Retina (tissue), 1 donor: ENCODE measurements around the gene GALNT10.

Source experiments
- DNase-seq: peaks from one replicate; pipeline ENCODE4 v3.0.0-alpha.2; 2016

GALNT10 gene

DNA sequence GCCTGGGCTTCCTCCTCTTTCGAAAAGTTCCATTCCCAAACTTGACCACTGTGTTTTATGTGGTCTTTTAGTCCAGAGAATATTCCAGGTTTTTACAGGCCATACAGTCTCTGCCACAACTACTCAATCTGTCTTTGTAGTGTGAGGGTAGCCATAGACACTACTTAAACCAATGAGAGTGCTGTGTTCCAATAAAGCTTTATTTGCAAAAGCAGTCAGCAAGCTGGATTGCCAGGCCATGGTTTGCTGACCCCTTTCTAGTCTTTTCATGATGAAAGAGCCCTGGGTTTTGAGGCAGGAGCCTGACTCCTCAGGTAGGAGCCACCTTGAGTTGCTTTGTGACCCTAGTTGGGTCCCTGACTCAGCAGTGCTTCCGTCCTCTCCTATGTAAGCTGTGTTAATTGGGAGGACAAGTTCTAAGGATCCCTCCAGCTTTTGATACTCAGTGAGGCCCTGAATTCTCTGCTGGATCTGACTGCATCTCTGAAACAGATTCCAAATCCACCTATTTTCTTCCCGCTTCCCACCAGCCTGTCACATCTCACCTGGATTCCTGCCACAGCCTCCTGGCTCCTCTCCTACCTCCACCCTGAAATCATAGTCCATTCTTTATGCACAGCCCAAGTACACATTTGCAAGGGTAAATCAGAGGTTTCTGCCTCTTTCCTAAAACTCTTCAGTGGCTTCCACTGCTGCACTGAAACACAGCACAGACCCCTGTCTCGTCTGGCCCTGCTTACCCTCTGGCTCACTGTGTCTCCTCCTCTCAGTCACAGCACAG, 13.5 kb downstream of the GALNT10 start:
- DNase-seq = no peak

GRCh38 chr5:154205441-154206117, 15.0 kb downstream of the GALNT10 start:
- no peak for DNase-seq

DNA sequence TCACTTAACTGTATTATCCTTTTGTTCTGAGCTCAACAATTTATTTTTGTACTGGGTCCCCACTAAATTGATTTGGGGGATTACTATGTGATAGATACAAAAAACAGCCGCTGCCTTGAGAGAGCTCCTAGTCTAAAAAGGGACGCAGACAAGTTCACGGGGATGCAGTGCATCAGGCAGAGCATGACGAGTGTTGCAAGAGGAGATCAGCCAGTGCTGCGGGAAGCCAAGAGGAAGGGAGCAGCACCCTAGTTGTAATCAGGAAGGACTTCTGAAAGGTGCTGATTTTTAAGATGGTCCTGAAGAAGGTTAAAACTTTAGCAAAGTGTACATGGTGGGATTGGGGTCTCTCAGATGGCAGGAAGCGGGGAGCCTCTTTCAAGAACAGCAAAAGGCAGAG, 15.8 kb downstream of the GALNT10 start:
- DNase-seq = no peak

DNA sequence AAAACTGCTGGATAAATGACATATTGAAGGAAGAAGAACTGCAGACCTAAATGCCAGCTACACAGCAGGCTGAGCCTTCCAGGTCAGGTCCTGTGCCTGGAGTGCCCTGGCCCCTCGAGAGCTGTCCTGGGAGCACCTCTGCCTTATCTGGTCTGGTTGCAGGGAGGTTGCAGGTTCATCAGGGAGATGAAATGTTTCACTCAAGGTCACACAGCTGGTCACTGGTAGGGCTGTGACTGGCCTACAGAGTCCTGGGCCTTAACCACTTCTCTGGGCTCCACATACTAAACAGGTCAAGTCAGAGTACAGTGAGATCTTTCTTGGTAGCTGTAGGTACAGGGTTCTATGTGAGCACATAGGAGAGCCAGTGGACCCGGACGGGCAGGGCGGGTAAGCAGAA, 16.7 kb downstream of the GALNT10 start:
- no peak for DNase-seq

- DNase-seq = no peak
Measured at GRCh38 chr5:154209591-154210081, 19.1 kb downstream of the GALNT10 start.

GRCh38 chr5:154210163-154210562, 19.6 kb downstream of the GALNT10 start:
- no peak for DNase-seq

DNA sequence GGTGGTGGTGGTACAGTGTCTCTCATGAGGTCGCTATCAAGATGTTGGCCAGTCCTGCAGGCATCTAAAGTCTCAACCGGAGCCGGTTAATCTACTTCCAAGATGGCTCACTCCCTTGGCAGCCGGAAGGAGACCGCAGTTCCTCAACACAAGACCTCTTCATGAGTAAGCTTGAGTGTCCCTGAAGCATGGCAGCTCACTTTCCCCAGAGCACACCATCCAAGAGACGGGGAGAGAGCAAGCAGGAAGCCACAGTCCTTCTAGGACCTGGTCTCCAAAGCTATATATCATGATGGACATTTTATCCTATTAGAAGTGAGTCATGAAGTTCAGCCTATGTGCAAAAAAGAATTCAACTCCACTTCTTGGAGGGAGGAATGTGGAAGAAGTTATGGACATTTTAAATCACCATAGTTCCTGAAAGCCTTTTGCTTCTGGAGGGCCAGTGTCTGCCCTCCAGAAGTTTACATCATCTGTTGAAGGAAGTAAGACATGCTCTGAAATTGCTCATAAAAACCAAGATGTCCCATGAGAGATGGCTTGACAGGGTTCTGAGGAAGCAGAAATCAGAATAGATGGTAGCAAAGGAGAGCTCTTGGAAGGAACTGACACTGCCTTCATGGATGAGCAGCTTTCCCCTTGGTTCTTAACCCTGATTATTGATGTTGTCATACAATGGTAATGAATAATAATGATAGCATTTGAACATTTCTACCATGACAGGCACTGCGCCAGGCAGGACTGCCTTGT, 21.3 kb downstream of the GALNT10 start:
- DNase-seq = no peak

DNA sequence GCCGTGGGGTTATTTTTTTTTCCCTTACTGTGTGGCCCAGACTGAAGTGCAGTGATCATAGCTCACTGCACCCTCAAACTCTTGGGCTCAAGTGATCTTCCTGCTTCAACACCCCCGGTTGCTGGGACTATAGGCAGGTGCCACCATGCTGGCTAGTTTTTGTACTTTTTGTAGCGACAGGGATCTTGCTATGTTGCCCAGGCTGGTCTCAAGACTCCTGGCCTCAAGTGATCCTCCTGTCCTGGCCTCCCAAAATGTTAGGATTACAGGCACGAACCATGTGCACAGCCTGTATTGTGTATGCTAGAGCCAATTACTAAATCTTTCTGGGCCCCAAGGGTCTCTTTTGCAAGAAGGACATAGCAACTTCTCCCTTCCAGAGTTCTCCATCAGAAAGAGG, 23.1 kb downstream of the GALNT10 start:
- DNase-seq = no peak

DNA sequence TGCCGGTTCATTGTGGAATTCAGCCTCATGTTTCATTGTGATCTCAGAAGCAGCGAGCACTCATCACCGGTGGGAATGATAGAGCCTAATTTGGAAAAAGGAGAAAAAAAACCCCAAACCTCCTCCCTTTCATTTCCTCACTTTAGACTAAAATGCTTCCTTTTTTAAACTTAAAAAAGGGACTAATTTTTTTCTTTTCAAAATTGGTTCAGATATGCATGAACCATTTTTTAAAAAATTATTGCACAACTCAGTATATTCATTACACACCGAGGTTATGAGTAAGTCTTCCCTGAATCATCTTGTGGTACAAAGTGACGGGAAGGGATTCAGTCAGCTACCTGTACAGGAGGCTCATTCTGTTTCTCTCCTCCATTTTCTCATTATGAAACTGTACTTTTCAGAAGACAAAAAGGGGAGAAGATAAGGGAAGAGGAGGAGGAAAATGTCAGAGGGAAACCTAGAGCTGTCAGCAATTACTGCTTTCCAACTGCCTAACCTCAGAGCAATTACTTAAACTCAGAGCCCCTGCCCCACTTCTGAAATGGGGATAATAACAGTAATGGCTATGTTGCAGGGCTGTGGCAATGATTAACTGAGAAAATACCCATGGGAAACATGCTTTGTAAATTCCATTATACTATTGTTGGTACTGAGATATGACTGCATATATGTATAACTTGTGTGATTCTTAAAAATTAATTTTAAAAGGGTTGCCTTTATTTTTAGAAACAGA, 24.0 kb downstream of the GALNT10 start:
- DNase-seq = no peak

DNA sequence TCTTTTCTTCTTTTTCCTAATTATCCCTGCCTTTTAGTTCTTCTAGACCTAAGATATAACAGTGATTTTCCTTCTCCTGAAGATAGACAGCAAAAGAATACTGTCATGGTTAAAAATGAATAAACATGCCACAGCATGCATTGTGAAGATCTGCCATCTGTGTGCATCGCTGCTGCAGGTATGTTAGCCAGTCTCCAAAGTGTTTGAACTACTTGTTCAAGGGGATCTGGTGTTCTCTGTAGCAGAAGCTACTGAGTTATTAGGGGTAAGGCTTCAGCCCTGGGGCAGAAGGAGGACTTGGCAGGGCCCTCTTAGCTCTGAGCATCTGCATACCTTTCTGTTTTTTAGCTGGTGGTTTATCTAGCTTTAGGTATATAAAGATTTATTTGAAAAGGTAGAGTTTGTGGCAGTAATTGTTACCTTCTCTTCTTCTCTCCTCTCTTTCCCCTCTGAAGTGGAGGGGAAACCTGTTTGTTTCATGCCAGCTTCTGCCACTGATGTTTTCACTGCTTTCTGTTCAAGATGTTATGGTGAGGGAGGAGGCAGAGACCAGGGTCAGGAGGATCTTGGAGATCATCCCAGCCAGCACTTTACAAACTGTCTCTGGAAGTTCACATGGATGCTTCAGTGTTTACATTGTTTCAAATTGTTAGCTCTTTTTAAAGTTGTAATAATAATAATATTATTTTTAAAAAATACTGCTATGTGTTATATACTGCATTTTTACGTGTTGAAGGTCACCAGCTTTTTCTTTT, 25.2 kb downstream of the GALNT10 start:
- DNase-seq = no peak

DNA sequence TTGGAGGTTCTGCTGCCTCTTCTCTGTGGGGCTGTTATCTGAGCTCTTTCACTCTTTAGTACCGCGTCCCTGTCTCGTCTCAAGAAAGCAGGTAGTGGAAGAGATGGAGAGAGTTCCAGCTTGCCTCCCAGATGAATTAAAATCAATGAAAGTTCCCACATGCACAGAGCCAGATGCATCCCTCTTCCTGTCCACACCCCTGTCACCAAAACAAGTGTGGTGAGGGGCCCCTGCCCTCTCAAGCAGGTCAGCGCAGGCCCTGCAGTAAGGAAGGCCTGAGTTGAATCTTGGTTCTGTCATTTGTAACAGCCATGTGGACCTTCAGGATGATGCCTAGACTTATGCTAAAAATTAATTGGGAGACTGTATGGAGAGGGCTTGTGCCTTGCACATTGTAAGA, 26.9 kb downstream of the GALNT10 start:
- DNase-seq = no peak

DNA sequence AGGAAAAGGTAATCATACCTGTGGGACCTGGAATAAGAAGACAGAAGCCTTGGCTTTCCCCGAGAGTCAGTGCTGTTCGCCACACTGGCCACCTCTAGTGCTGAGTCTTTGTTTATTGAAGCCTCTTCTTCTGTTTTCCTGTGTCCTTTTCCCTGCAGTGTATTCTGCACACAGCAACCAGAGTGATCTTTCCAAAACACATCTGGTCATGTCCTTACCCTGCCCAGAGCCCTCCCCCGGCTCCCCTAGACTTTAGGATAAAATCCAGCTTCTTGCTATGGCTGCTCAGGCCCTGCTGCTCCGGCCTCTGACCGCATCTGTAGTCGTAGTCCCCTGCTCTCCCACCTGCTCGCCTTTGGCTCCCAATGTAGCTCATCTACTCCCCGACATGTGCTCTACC, 28.3 kb downstream of the GALNT10 start:
- no peak for DNase-seq

GRCh38 chr5:154220625-154221024, 30.1 kb downstream of the GALNT10 start:
- DNase-seq = no peak

- DNase-seq = no peak
Measured at GRCh38 chr5:154221371-154221896, 30.9 kb downstream of the GALNT10 start.

DNA sequence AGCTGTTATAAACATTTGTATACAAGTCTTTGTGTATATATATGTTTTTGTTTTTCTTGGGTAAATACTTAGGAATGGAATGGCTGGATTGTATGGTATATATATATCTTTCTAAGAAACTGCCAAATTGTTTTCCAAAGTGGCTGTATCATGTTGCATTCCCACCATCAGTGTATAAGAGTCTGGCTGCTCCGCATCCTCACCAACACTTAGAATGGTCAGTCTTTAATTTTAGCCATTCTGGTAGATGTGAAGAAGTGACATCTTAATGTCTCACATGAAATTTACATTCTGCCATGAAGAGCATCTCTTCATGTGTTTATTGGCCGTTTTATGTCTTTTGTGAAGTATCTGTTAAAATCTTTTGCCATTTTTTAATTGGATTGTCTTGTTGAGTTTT, 31.9 kb downstream of the GALNT10 start:
- DNase-seq = no peak

DNA sequence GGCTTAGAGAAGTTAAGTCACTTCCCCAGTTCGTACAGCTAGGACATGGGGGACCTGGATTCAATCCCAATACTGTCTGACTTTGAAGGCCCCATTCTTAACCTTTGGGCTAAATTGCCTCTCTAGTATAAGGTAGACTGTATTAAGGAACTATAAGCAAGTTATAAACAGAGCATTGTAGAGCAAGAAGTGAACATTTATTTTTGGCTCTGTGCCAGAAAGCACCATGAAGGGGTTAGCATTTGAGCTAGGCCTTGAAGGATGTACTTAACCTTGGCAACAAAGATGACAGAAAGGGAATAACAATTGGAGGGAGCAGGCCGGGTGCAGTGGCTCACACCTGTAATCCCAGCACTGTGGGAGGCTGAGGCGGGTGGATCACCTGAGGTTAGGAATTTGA, 32.8 kb downstream of the GALNT10 start:
- no peak for DNase-seq

DNA sequence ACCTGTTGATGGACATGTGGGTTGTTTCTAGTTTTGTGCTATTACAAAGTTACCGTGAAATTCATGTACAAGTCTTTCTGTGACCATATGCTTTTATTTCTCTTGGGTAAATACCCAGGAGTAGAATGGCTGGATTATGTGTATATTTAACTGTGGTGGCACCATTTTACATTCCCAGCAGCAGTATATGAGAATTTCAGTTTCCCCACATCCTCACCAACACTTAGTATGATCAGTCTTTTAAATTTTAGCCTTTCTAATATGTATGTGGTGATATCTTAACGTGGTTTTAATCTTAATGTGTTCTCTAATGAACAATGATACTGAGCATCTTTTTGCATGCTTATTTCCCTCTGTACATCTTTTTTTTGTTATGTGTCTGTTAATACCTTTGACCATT, 36.6 kb downstream of the GALNT10 start:
- no peak for DNase-seq

GRCh38 chr5:154228696-154229095, 38.2 kb downstream of the GALNT10 start:
- no peak for DNase-seq

GRCh38 chr5:154230526-154230925, 40.0 kb downstream of the GALNT10 start:
- DNase-seq = no peak

DNA sequence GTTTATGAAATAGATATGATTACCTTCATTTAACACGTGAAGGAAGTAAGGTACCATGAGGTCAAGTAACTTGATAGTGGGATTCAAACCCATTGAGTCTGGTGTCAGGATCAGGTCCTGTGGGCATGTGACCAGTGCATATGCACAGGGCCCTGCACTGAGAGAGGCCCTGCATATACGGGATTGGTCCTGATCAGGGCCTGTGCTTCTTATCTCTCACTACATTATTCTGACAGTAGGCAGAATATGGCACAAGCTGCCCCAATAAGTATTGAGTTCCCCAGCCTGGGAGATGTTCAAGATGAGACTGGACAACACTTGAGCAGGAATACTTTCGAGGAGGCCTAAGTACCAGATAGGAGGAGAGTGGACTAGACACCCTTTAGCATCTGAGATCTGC, 44.0 kb downstream of the GALNT10 start:
- no peak for DNase-seq

- DNase-seq = no peak
Measured at GRCh38 chr5:154236011-154236410, 45.5 kb downstream of the GALNT10 start.
